Fibroblast of lung (primary cell): ENCODE data around the gene TASP1.

Source experiments
- CTCF ChIP-seq, 2 donors: IDR thresholded peaks in 1 of 2; conservative IDR thresholded peaks in 1 of 2; 1 replicate in 1 of 2; 2 replicates in 1 of 2; pipeline ENCODE4 v1.5.1; 2011 to 2012; ENCODE audit warnings: low read length in 2 of 2, control low read depth in 1 of 2, inconsistent platforms in 1 of 2, low read depth in 1 of 2, mild to moderate bottlenecking in 1 of 2
- EZH2 ChIP-seq: IDR thresholded peaks from 2 replicates; pipeline ENCODE4 v1.5.1; 2012; ENCODE audit warnings: low read length, control low read depth, mild to moderate bottlenecking; ENCODE audit errors: missing control alignments

GRCh38 chr20:13639150-13639497 lies 392 bp upstream of the TASP1 start:
- TF ChIP-seq CTCF (conservative IDR thresholded peaks at IDR 0.05 in 1 of 2, IDR thresholded peaks at IDR 0.05 in 1 of 2; ENCODE audit: low read depth in 1 of 2, low read length in 2 of 2): no peak
- TF ChIP-seq EZH2: no peak
